Vagina (tissue), 2 donors: ENCODE measurements around the gene NDRG2.
"Not testable (repeated sequence)": the region's sequence is repeated elsewhere in the genome, so short reads cannot be mapped to it uniquely, and the experiment has no call there.

Experiments used
- POLR2A ChIP-seq, 2 donors: fragments of 450-650 bp; IDR thresholded peaks; one replicate each; pipeline ENCODE4 v1.6.1; 2017; ENCODE audit warnings: antibody characterized with exemption in 2 of 2, mild to moderate bottlenecking in 2 of 2, moderate library complexity in 2 of 2
- POLR2AphosphoS5 ChIP-seq, 2 donors: sonication (generic); formaldehyde crosslinking; IDR thresholded peaks; one replicate each; pipeline ENCODE4 v1.9.0; 2017; ENCODE audit warnings: antibody characterized with exemption in 2 of 2, mild to moderate bottlenecking in 2 of 2, low read depth in 1 of 2; ENCODE audit not compliant: insufficient read depth in 1 of 2
- TF ChIP-seq, protein P1 (sequence below), 3 experiments: fragments of 450-650 bp in 2 of 3; fragments of 200-600 bp in 1 of 3; sonication (generic) in 1 of 3; IDR thresholded peaks; one replicate each; pipeline ENCODE4 v1.5.1; 2017 to 2019; ENCODE audit warnings: antibody characterized with exemption in 3 of 3, mild to moderate bottlenecking in 2 of 3, moderate library complexity in 2 of 3

DNA sequence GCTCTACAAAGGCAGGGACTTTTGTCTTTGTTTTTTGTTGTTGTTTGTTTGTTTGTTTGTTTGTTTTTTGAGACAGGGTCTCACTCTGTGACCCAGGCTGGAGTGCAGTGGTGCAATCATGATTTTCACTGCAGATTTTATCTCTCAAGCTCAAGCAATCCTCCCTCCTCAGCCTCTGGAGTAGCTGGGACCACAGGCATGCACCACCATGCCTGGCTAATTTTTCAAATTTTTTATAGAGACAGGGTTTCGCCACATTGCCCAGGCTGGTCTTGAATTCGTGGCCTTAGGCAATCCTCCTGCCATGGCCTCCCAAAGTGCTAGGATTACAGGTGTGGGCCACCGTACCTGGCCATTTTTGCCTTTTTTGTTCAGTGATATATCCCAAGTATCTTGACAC is 16.1 kb upstream of the NDRG2 start:
- TF ChIP-seq, protein P1, sequence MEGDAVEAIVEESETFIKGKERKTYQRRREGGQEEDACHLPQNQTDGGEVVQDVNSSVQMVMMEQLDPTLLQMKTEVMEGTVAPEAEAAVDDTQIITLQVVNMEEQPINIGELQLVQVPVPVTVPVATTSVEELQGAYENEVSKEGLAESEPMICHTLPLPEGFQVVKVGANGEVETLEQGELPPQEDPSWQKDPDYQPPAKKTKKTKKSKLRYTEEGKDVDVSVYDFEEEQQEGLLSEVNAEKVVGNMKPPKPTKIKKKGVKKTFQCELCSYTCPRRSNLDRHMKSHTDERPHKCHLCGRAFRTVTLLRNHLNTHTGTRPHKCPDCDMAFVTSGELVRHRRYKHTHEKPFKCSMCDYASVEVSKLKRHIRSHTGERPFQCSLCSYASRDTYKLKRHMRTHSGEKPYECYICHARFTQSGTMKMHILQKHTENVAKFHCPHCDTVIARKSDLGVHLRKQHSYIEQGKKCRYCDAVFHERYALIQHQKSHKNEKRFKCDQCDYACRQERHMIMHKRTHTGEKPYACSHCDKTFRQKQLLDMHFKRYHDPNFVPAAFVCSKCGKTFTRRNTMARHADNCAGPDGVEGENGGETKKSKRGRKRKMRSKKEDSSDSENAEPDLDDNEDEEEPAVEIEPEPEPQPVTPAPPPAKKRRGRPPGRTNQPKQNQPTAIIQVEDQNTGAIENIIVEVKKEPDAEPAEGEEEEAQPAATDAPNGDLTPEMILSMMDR (IDR thresholded peaks at IDR 0.05) = not testable (repeated sequence)
- not testable (repeated sequence) for TF ChIP-seq POLR2A (IDR thresholded peaks at IDR 0.05); POLR2AphosphoS5 (IDR thresholded peaks at IDR 0.05; ENCODE audit: insufficient read depth in 1 of 2, low read depth in 1 of 2)
